ENCODE data around the gene FILIP1.

- TF ChIP-seq CTCF (IDR thresholded peaks at IDR 0.05) (no peak), POLR2A (IDR thresholded peaks at IDR 0.05) (no peak), EP300 (IDR thresholded peaks at IDR 0.05) (no peak)
Observed at GRCh38 chr6:75422024-75422639, 71.5 kb downstream of the FILIP1 start.
